Loucy (cell line): ENCODE measurements around the gene PET100.

Source experiments
- CTCF ChIP-seq: fragments of 200-600 bp; sonication (generic); conservative IDR thresholded peaks from 2 replicates; pipeline ENCODE4 v1.5.1; 2014; ENCODE audit warnings: mild to moderate bottlenecking, antibody characterized with exemption, low read length
- EZH2phosphoT487 ChIP-seq: fragments of 200-600 bp; IDR thresholded peaks from 2 replicates; pipeline ENCODE4 v1.6.1; 2018; ENCODE audit warnings: antibody characterized with exemption, mild to moderate bottlenecking, moderate library complexity, borderline replicate concordance

- TF ChIP-seq CTCF (no peak), EZH2phosphoT487 (no peak)
Observed at GRCh38 chr19:7665076-7665475, 35.5 kb downstream of the PET100 start.
